ENCODE measurements around the gene GARIN5A.

The GARIN5A gene

GRCh38 chr19:50476224-50476906 lies at the start of gene GARIN5A, which contains the start of gene EMC10:
TSS of gene GARIN5A (minus strand) at chr19:50476848. CDS start at chr19:50476388, 460 bp downstream.
TSS of gene EMC10 (plus strand) at chr19:50476507. CDS start at chr19:50476545, 38 bp downstream.
- DNase-seq = peak; percentile 89

GRCh38 chr19:50522881-50523280 lies 46.2 kb upstream of the GARIN5A start:
- no peak for DNase-seq

- DNase-seq = no peak
Measured at GRCh38 chr19:50520822-50521465, 44.3 kb upstream of the GARIN5A start.

GRCh38 chr19:50519006-50519575 lies 42.4 kb upstream of the GARIN5A start:
- no peak for DNase-seq

GRCh38 chr19:50518091-50519005 lies 41.7 kb upstream of the GARIN5A start:
- no peak for DNase-seq

- no peak for DNase-seq
Measured at GRCh38 chr19:50517704-50518075, 41.0 kb upstream of the GARIN5A start.

- no peak for DNase-seq
Measured at GRCh38 chr19:50516964-50517703, 40.5 kb upstream of the GARIN5A start.

- DNase-seq = no peak
Measured at GRCh38 chr19:50516456-50516855, 39.8 kb upstream of the GARIN5A start.

GRCh38 chr19:50515168-50515561 lies 38.5 kb upstream of the GARIN5A start:
- no peak for DNase-seq

GRCh38 chr19:50514346-50515167 lies 37.9 kb upstream of the GARIN5A start:
- DNase-seq = no peak

GRCh38 chr19:50513746-50514345 lies 37.2 kb upstream of the GARIN5A start, which contains the start of gene ASPDH:
TSS of gene ASPDH (minus strand) at chr19:50513913. CDS start at chr19:50513823, 90 bp downstream.
- DNase-seq = no peak

- DNase-seq = no peak
Measured at GRCh38 chr19:50512999-50513745, 36.5 kb upstream of the GARIN5A start.

GRCh38 chr19:50512112-50512998 lies 35.7 kb upstream of the GARIN5A start:
- DNase-seq = no peak

GRCh38 chr19:50511069-50511822 lies 34.6 kb upstream of the GARIN5A start, which contains the start of gene JOSD2:
TSS of gene JOSD2 (minus strand) at chr19:50511191. CDS start at chr19:50510431, 760 bp downstream.
- DNase-seq = peak; percentile 100

- DNase-seq = no peak
Measured at GRCh38 chr19:50510700-50511068, 34.0 kb upstream of the GARIN5A start.

- DNase-seq = no peak
Measured at GRCh38 chr19:50510121-50510670, 33.5 kb upstream of the GARIN5A start.

GRCh38 chr19:50509366-50509765 lies 32.7 kb upstream of the GARIN5A start:
- peak; percentile 18 for DNase-seq

GRCh38 chr19:50508843-50509190 lies 32.2 kb upstream of the GARIN5A start:
- DNase-seq = no peak

Measured in hematopoietic multipotent progenitor cell treated with erythropoietin and hydrocortisone succinate and interleukin-3 and kit ligand, for 8 days (in vitro differentiated cells).